GM19099 (cell line): ENCODE results near the gene ANKRD40.

Source experiments
- POLR2A ChIP-seq: IDR thresholded peaks from 3 replicates; pipeline ENCODE4 v1.6.1; 2011; ENCODE audit warnings: low read depth; ENCODE audit not compliant: insufficient read length; ENCODE audit errors: extremely low read depth

ANKRD40 gene

GRCh38 chr17:50721194-50722010, 13.7 kb upstream of the ANKRD40 start:
- TF ChIP-seq POLR2A, result no peak

DNA sequence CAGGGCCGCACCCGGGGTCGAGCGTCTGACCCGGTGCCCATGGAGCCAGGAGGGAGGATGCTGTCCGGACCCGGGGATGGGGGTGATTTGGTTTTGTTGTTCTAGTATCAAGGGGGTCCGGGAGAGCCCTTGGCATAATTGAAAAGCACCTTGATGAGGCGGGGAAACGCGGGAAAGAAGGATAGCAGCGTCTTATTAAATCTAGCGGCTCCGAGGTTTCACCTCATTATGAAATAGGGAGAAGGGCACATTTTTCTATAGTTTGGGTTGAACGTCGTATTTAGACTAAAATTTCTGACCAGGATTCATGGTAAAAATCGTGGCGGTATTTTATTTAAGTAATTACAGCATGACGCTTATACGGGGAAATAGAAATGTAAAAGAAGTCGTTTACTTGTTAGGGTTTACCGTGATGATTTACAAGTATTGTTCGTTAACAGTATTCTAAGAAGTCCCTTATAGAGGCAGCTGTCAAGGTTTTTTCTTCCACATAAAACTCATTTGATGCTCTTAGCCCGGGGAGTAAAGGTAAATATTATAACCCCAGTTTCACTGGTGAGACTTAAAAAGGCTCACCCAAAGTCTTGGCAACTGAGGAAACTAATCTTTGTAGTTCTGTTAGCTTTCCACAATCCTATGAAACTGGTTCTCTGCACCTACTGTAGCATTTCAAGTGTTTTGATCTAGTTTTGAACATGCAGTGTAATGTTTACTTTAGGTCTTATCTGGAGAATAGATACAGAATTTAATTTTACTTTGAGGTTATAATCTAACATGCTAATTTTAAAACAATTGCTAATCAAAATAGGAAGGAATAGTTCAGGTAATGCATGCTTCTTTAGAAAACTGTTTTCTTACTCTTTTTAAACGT, 12.4 kb upstream of the ANKRD40 start:
- no peak for TF ChIP-seq POLR2A

GRCh38 chr17:50719144-50719923, 11.6 kb upstream of the ANKRD40 start, which contains the start of gene LUC7L3:
Gene LUC7L3 (plus strand): TSS chr17:50719603. CDS start chr17:50719733, 130 bp downstream.
- TF ChIP-seq POLR2A, result peak; percentile 96

DNA sequence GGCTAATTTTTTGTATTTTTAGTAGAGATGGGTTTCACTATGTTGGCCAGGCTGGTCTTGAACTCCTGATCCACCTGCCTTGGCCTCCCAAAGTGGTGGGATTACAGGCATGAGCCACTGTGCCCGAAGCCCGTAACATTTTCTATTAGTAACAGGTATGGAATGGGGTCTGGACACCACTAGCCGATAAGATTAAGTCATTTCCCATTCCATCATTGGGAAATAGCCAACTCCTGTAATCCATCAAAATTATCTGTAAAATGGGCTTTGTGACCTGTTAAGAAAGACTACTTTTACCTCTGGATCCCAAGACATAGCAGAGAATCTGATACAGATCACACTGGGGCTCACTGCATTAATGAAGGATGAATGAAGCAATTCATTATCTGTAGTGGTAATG, 7.8 kb upstream of the ANKRD40 start:
- no peak for TF ChIP-seq POLR2A

GRCh38 chr17:50712641-50713040, 4.9 kb upstream of the ANKRD40 start:
- no peak for TF ChIP-seq POLR2A

GRCh38 chr17:50710650-50711049, 2.9 kb upstream of the ANKRD40 start:
- no peak for TF ChIP-seq POLR2A

- TF ChIP-seq POLR2A, result no peak
These were observed 2.3 kb upstream of the ANKRD40 start for GRCh38 chr17:50710025-50710424.

- no peak for TF ChIP-seq POLR2A
These were observed 611 bp upstream of the ANKRD40 start for GRCh38 chr17:50708050-50709000.

DNA sequence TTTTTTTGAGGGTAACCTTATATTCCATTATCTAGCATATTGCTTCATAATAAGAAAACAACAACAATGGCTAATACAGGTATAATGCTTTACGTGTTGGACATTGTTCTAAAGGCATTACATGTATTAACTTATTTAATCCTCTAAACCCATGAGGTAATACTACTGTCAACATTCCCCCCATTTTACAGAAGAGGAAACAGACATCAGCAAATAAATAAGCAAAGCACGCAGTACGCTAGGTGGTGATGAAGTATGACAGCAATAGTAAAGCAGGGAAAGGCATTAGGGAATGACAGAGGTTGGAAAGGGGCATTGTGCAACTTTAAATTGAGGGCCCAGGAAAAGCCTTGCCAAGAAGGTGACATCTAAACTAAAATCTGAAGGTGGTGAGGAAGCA, 4.6 kb downstream of the ANKRD40 start:
- no peak for TF ChIP-seq POLR2A

GRCh38 chr17:50699410-50699809, 8.3 kb downstream of the ANKRD40 start:
- TF ChIP-seq POLR2A, result no peak

DNA sequence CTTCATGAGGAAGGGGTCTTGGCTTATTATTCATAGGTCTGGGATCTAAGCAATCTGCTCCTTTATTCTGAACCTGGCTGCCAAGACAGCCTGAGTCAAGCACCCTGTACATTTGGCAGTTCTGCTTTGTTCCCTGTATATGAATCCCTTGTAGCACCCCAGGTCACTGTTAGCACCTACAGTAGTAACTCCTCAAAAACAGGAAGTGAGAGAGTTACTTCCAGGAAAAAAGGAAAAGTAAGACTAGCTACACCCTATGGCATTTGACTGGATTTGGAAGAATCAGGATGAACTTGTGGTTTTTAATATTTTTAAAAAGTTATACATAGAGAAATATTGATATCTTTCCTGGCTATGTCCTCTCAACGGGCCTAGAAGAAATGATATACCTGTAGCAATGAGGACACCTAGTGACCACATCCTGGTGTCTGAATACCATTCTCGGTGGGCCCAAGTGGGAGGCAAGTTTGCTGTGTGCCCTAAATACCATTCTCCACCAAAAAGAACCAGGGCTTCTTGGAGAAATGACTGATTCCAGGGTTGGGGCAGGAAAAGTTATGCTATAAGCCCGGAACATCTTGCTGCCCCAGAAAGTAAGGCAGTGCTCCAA, 9.9 kb downstream of the ANKRD40 start:
- no peak for TF ChIP-seq POLR2A

- no peak for TF ChIP-seq POLR2A
These were observed 10.7 kb downstream of the ANKRD40 start for GRCh38 chr17:50697062-50697461.

- TF ChIP-seq POLR2A, result no peak
These were observed 11.3 kb downstream of the ANKRD40 start for GRCh38 chr17:50696365-50696879.
